IMR-90 (cell line): ENCODE data around the gene PLD4. TPM values are rescaled to one million over a fixed set of nuclear protein-coding genes. Genes with fewer than 3 reads are reported as not detected.

Experiments used
- ATAC-seq: fragments of 200-7000 bp; cut with Tn5 transposase; 2 replicates; pipeline ENCODE4 v1.9.1; 2020; ENCODE audit warnings: low read depth, mild to moderate bottlenecking, moderate library complexity
- BruUV-seq: library from RNA; stranded (reverse); fragments of 400-500 nt; replicated peaks from 2 replicates; lab custom pipeline; 2021; lab: Mats Ljungman, UMichigan
- CTCF ChIA-PET: fragments of 300-600 bp; formaldehyde crosslinking; extraction: SDS; loops from one replicate; lab custom pipeline; 2021; ENCODE audit warnings: antibody characterized with exemption; lab: Yijun Ruan, JAX
- POLR2A ChIA-PET: fragments of 300-600 bp; sonication (Branson Sonifier 250); formaldehyde crosslinking; loops from one replicate; lab custom pipeline; 2022; ENCODE audit warnings: antibody characterized with exemption; ENCODE audit not compliant: unreplicated experiment; lab: Charles Lee
- DNase-seq: peaks from one replicate; pipeline ENCODE4 v3.0.0; 2013
- H2AFZ ChIP-seq: replicated peaks from 2 replicates; pipeline ENCODE3; 2013; ENCODE audit warnings: low read length, mild to moderate bottlenecking; ENCODE audit not compliant: poor library complexity
- H2AK5ac ChIP-seq: 2 replicates; pipeline ENCODE4 v1.6.1; 2013; ENCODE audit warnings: low read depth, low read length, inconsistent platforms
- H2AK9ac ChIP-seq: replicated peaks from 2 replicates; pipeline ENCODE3; 2013; ENCODE audit warnings: mild to moderate bottlenecking, low read depth, low read length, moderate library complexity; ENCODE audit not compliant: poor library complexity
- H2BK120ac ChIP-seq: 2 replicates; pipeline ENCODE4 v1.6.1; 2013; ENCODE audit warnings: low read depth, low read length, inconsistent platforms
- H2BK15ac ChIP-seq: 3 replicates; pipeline ENCODE4 v1.6.1; 2013; ENCODE audit warnings: low read depth, low read length, inconsistent platforms
- H2BK20ac ChIP-seq: 2 replicates; pipeline ENCODE4 v1.6.1; 2013; ENCODE audit warnings: low read depth, mild to moderate bottlenecking, inconsistent platforms, low read length, moderate library complexity
- H2BK5ac ChIP-seq: 2 replicates; pipeline ENCODE4 v1.6.1; 2013; ENCODE audit warnings: mild to moderate bottlenecking, low read depth, low read length, inconsistent platforms; ENCODE audit not compliant: poor library complexity, severe bottlenecking
- H3K14ac ChIP-seq: replicated peaks from 2 replicates; pipeline ENCODE4 v1.6.1; 2013; ENCODE audit warnings: low read depth, low read length, inconsistent platforms
- H3K18ac ChIP-seq: 2 replicates; pipeline ENCODE4 v1.6.1; 2013; ENCODE audit warnings: low read depth, low read length, control low read depth
- H3K23ac ChIP-seq: 2 replicates; pipeline ENCODE4 v1.6.1; 2013; ENCODE audit warnings: low read depth, low read length, inconsistent platforms
- H3K27ac ChIP-seq: 2 replicates; pipeline ENCODE4 v1.5.1; 2013; ENCODE audit warnings: mild to moderate bottlenecking, control low read depth, low read length; ENCODE audit not compliant: insufficient read depth
- H3K27me3 ChIP-seq: 2 replicates; pipeline ENCODE4 v1.6.1; 2013; ENCODE audit warnings: low read length; ENCODE audit not compliant: control insufficient read depth, insufficient read depth
- H3K36me3 ChIP-seq: 2 replicates; pipeline ENCODE4 v1.6.1; 2013; ENCODE audit warnings: low read length, mixed read lengths; ENCODE audit not compliant: control insufficient read depth, insufficient read depth
- H3K4ac ChIP-seq: 2 replicates; pipeline ENCODE4 v1.6.1; 2013; ENCODE audit warnings: low read depth, low read length, inconsistent platforms
- H3K4me1 ChIP-seq: 2 replicates; pipeline ENCODE4 v1.6.1; 2013; ENCODE audit warnings: low read length, mixed read lengths; ENCODE audit not compliant: control insufficient read depth, insufficient read depth
- H3K4me2 ChIP-seq: 2 replicates; pipeline ENCODE4 v1.6.1; 2013; ENCODE audit warnings: low read depth, mild to moderate bottlenecking, control low read depth, low read length, moderate library complexity
- H3K4me3 ChIP-seq: 2 replicates; pipeline ENCODE4 v1.5.1; 2013; ENCODE audit warnings: low read depth, mild to moderate bottlenecking, control low read depth, low read length, moderate library complexity; ENCODE audit not compliant: insufficient read depth
- H3K56ac ChIP-seq: 2 replicates; pipeline ENCODE4 v1.6.1; 2013; ENCODE audit warnings: low read length, inconsistent platforms; ENCODE audit not compliant: insufficient read depth; ENCODE audit errors: extremely low read depth
- H3K79me1 ChIP-seq, 2 experiments: 2 replicates each; pipeline ENCODE4 v1.6.1; 2013; ENCODE audit warnings: low read length in 2 of 2, inconsistent platforms in 1 of 2, low read depth in 1 of 2
- H3K9ac ChIP-seq: 2 replicates; pipeline ENCODE4 v1.6.1; 2013; ENCODE audit warnings: low read depth, low read length, control low read depth
- H3K9me1 ChIP-seq: 2 replicates; pipeline ENCODE4 v1.6.1; 2013; ENCODE audit warnings: low read length, inconsistent platforms; ENCODE audit not compliant: insufficient read depth
- H3K9me3 ChIP-seq: 2 replicates; pipeline ENCODE4 v1.6.1; 2013; ENCODE audit warnings: low read length; ENCODE audit not compliant: control insufficient read depth, insufficient read depth
- H4K20me1 ChIP-seq: 2 replicates; pipeline ENCODE4 v1.6.1; 2013; ENCODE audit warnings: low read length, inconsistent platforms; ENCODE audit not compliant: insufficient read depth
- H4K5ac ChIP-seq: 2 replicates; pipeline ENCODE4 v1.6.1; 2013; ENCODE audit warnings: mild to moderate bottlenecking, low read depth, low read length, control low read depth
- H4K8ac ChIP-seq, 2 experiments: 2 replicates each; pipeline ENCODE4 v1.6.1; 2013; ENCODE audit warnings: low read depth in 2 of 2, low read length in 2 of 2, control low read depth in 1 of 2, inconsistent platforms in 1 of 2
- H4K91ac ChIP-seq: 2 replicates; pipeline ENCODE4 v1.6.1; 2013; ENCODE audit warnings: low read depth, low read length, inconsistent platforms; ENCODE audit not compliant: insufficient read depth
- BHLHE40 ChIP-seq: fragments of 150-350 bp; IDR thresholded peaks from 2 replicates; pipeline ENCODE4 v1.6.1; 2016; ENCODE audit warnings: mild to moderate bottlenecking, low read depth, low read length
- CHD1 ChIP-seq: IDR thresholded peaks from 2 replicates; pipeline ENCODE4 v1.6.1; 2012; ENCODE audit warnings: low read depth, low read length, improper control_type of control experiment
- FOS ChIP-seq: fragments of 150-350 bp; IDR thresholded peaks from 2 replicates; pipeline ENCODE4 v1.6.1; 2016; ENCODE audit warnings: low read depth, low read length
- MAFK ChIP-seq: IDR thresholded peaks from 2 replicates; pipeline ENCODE4 v1.6.1; 2012; ENCODE audit warnings: low read depth, low read length, improper control_type of control experiment
- MAZ ChIP-seq: IDR thresholded peaks from 2 replicates; pipeline ENCODE4 v1.6.1; 2012; ENCODE audit warnings: low read depth, mild to moderate bottlenecking, low read length, improper control_type of control experiment, moderate library complexity, borderline replicate concordance
- NFE2L2 ChIP-seq: fragments of 150-350 bp; IDR thresholded peaks from 2 replicates; pipeline ENCODE4 v1.6.1; 2016; ENCODE audit warnings: low read depth, mild to moderate bottlenecking, low read length
- POLR2A ChIP-seq: IDR thresholded peaks from 2 replicates; pipeline ENCODE4 v1.6.1; 2012; ENCODE audit warnings: mild to moderate bottlenecking, low read depth, low read length
- RCOR1 ChIP-seq: IDR thresholded peaks from 2 replicates; pipeline ENCODE4 v1.6.1; 2012; ENCODE audit warnings: mild to moderate bottlenecking, low read length, improper control_type of control experiment; ENCODE audit not compliant: insufficient replicate concordance
- SMC3 ChIP-seq: fragments of 150-350 bp; IDR thresholded peaks from 2 replicates; pipeline ENCODE4 v1.6.1; 2016; ENCODE audit warnings: low read depth, mild to moderate bottlenecking, antibody characterized with exemption, low read length, moderate library complexity
- WGBS, 2 experiments: methylation state at CpG; one replicate each; pipeline versions ENCODE4 v1.1.5 to v1.1.7; 2013; ENCODE audit warnings: missing lambda C conversion rate in 2 of 2; ENCODE audit not compliant: insufficient read length in 1 of 2; ENCODE audit errors: extremely low coverage in 2 of 2; 5-methylcytosine and 5-hydroxymethylcytosine counted together
- dilution Hi-C: fragments of 300-500 bp; cut with HindIII; formaldehyde crosslinking; loops from one replicate; pipeline ENCODE4 v1.14.3; 2018; ENCODE audit warnings: low sequenced_read_pairs; ENCODE audit not compliant: unreplicated experiment
- in situ Hi-C: fragments of 300-500 bp; cut with MboI; formaldehyde crosslinking; loops from 3 replicates; pipeline ENCODE4 v1.14.3; 2019; ENCODE audit warnings: low sequenced_read_pairs, inconsistent platforms, mixed read lengths
- intact Hi-C: fragments of 100-400 bp; cut with micrococcal nuclease; formaldehyde crosslinking; loops from 2 replicates; pipeline ENCODE4 v1.10.0; 2022
- polyA plus RNA-seq, 3 experiments: library from polyadenylated mRNA; depleted of rRNA; stranded (reverse); fragments of >200 nt; gene quantifications; 2 replicates each; pipeline ENCODE4 v1.2.3, GENCODE V29; 2012; ENCODE audit warnings: low replicate concordance in 1 of 3
- total RNA-seq: library from RNA; depleted of rRNA; stranded (reverse); fragments of >200 nt; gene quantifications from 2 replicates; pipeline ENCODE4 v1.2.3, GENCODE V29; 2012

PLD4 gene
- total and polyA plus RNA-seq, 2 of the 4 experiments (the other 2 are of a cell fraction), result 0.05 TPM; not detected in 1

GRCh38 chr14:104955396-104955770 lies 30.7 kb downstream of the PLD4 start:
- no peaks in the 10 kb centered on the region for H3K4me1 ChIP-seq
- TF ChIP-seq SMC3 (no peak), MAFK (no peak), POLR2A (no peak), MAZ (no peak), CHD1 (no peak), FOS (no peak), BHLHE40 (no peak), RCOR1 (no peak), NFE2L2 (no peak)
- no TSS peak for BruUV-seq
- no peak overlapping the region for H2AFZ ChIP-seq
- no peak overlapping the region for H3K23ac ChIP-seq
- POLR2A ChIA-PET, result no interaction called here
- DNase-seq (no peak), ATAC-seq (no peak)
- no peaks in the 10 kb centered on the region for H3K9me3 ChIP-seq
- H3K9ac ChIP-seq, result no peak overlapping the region
- no peak overlapping the region for H3K18ac ChIP-seq
- dilution Hi-C loops (no loop called here), intact Hi-C loops (no loop called here), in situ Hi-C loops (no loop called here)
- H3K27ac ChIP-seq, result no peak overlapping the region
- no peak overlapping the region for H3K14ac ChIP-seq
- no peak overlapping the region for H2BK5ac ChIP-seq
- H3K9me1 ChIP-seq, result no peaks in the 10 kb centered on the region
- H4K5ac ChIP-seq, result no peak overlapping the region
- H2BK15ac ChIP-seq, result no peak overlapping the region
- H2BK120ac ChIP-seq, result no peak overlapping the region
- CTCF ChIA-PET, result no interaction called here
- no peak overlapping the region for H2AK9ac ChIP-seq
- H2BK20ac ChIP-seq, result no peak overlapping the region
- no CpG with 5 or more reads among the region's 3 CpGs for WGBS, 2 experiments
- H3K4ac ChIP-seq, result no peak overlapping the region
- H4K8ac ChIP-seq, result no peak overlapping the region
- H3K56ac ChIP-seq, result no peak overlapping the region
- no peaks in the 10 kb centered on the region for H4K20me1 ChIP-seq
- H3K36me3 ChIP-seq, result peaks cover 2% of the 10 kb centered on the region; the same call in 1 of the 2 replicates
- H3K79me1 ChIP-seq, result no peaks in the 10 kb centered on the region
- no peak overlapping the region for H3K4me3 ChIP-seq
- H4K91ac ChIP-seq, result no peak overlapping the region
- H2AK5ac ChIP-seq, result no peak overlapping the region
- H3K4me2 ChIP-seq, result no peak overlapping the region
- no peaks in the 10 kb centered on the region; the same call in 1 of the 2 replicates for H3K27me3 ChIP-seq
